DND-41 (cell line): ENCODE data around the gene DOK6.

ENCODE experiments used
- ATAC-seq: fragments of 200-7000 bp; cut with Tn5 transposase; 3 replicates; pipeline ENCODE4 v1.9.1; 2021; ENCODE audit warnings: low read depth; ENCODE audit not compliant: insufficient read depth
- DNase-seq: peaks from one replicate; pipeline ENCODE4 v3.0.0-alpha.2; 2020
- H2AFZ ChIP-seq: 2 replicates; pipeline ENCODE4 v1.6.0; 2012; ENCODE audit warnings: low read depth, low read length
- H3K27ac ChIP-seq: 2 replicates; pipeline ENCODE4 v1.5.1; 2012; ENCODE audit warnings: low read length, inconsistent platforms
- H3K27me3 ChIP-seq: fragments of 200-600 bp; sonication (generic); 2 replicates; pipeline ENCODE4 v1.6.0; 2012; ENCODE audit warnings: low read length, mild to moderate bottlenecking, inconsistent platforms; ENCODE audit not compliant: insufficient read depth, poor library complexity
- H3K36me3 ChIP-seq: 2 replicates; pipeline ENCODE4 v1.5.1; 2012; ENCODE audit warnings: low read length, inconsistent platforms; ENCODE audit not compliant: insufficient read depth
- H3K4me1 ChIP-seq: 2 replicates; pipeline ENCODE4 v1.5.1; 2012; ENCODE audit warnings: mild to moderate bottlenecking, low read length; ENCODE audit not compliant: insufficient read depth
- H3K4me2 ChIP-seq: 2 replicates; pipeline ENCODE4 v1.6.0; 2012; ENCODE audit warnings: mild to moderate bottlenecking, moderate library complexity, low read length, inconsistent platforms; ENCODE audit not compliant: insufficient read depth
- H3K4me3 ChIP-seq, 2 experiments: fragments of 200-600 bp in 1 of 2; shearing (Covaris generic) in 1 of 2; 2 replicates each; pipeline ENCODE4 v1.5.1; 2012 to 2016; ENCODE audit warnings: inconsistent platforms in 2 of 2, low read length in 2 of 2, mild to moderate bottlenecking in 2 of 2, low read depth in 1 of 2, moderate library complexity in 1 of 2
- H3K79me2 ChIP-seq: 2 replicates; pipeline ENCODE4 v1.6.0; 2012; ENCODE audit warnings: low read length, inconsistent platforms; ENCODE audit not compliant: insufficient read depth
- H3K9ac ChIP-seq: 2 replicates; pipeline ENCODE4 v1.6.0; 2012; ENCODE audit warnings: low read depth, mild to moderate bottlenecking, inconsistent platforms, low read length, moderate library complexity
- H3K9me3 ChIP-seq: 2 replicates; pipeline ENCODE4 v1.5.1; 2012; ENCODE audit warnings: low read length, moderate library complexity, mild to moderate bottlenecking, inconsistent platforms; ENCODE audit not compliant: insufficient read depth, severe bottlenecking
- H4K20me1 ChIP-seq: 2 replicates; pipeline ENCODE4 v1.6.0; 2012; ENCODE audit warnings: low read length; ENCODE audit not compliant: insufficient read depth
- CTCF ChIP-seq: IDR thresholded peaks from 2 replicates; pipeline ENCODE4 v1.5.1; 2012; ENCODE audit warnings: borderline replicate concordance, low read length, moderate library complexity, mild to moderate bottlenecking; ENCODE audit not compliant: poor library complexity, severe bottlenecking; ENCODE audit errors: extremely low read depth
- EZH2 ChIP-seq: IDR thresholded peaks from 3 replicates; pipeline ENCODE4 v1.6.1; 2012; ENCODE audit warnings: borderline replicate concordance, low read depth, mild to moderate bottlenecking, moderate library complexity, low read length, inconsistent platforms; ENCODE audit not compliant: severe bottlenecking

The DOK6 gene

GRCh38 chr18:69528435-69528834 lies 127.7 kb downstream of the DOK6 start:
- Histone ChIP-seq H3K9me3 (no peaks in the 10 kb centered on the region), H4K20me1 (no peaks in the 10 kb centered on the region), H3K79me2 (no peaks in the 10 kb centered on the region), H3K36me3 (no peaks in the 10 kb centered on the region), H3K4me1 (no peaks in the 10 kb centered on the region), H3K27ac (no peak overlapping the region), H3K4me2 (no peak overlapping the region), H2AFZ (no peak overlapping the region), H3K27me3 (no peaks in the 10 kb centered on the region), H3K4me3 (no peak overlapping the region), H3K9ac (no peak overlapping the region)
- ATAC-seq (no peak), DNase-seq (no peak)
- no peak for TF ChIP-seq EZH2

- Histone ChIP-seq H3K9ac (no peak overlapping the region), H4K20me1 (no peaks in the 10 kb centered on the region), H3K36me3 (no peaks in the 10 kb centered on the region), H3K4me1 (no peaks in the 10 kb centered on the region), H3K9me3 (no peaks in the 10 kb centered on the region), H3K4me2 (no peak overlapping the region), H3K4me3 (no peak overlapping the region), H3K27me3 (no peaks in the 10 kb centered on the region), H2AFZ (no peak overlapping the region), H3K27ac (no peak overlapping the region), H3K79me2 (no peaks in the 10 kb centered on the region)
- TF ChIP-seq EZH2: no peak
- TF ChIP-seq CTCF: no peak
- DNase-seq (no peak), ATAC-seq (no peak)
Measured at GRCh38 chr18:69529151-69529550, 128.5 kb downstream of the DOK6 start.

- H2AFZ ChIP-seq: no peak overlapping the region
- H3K79me2 ChIP-seq: no peaks in the 10 kb centered on the region
- no peaks in the 10 kb centered on the region for H3K36me3 ChIP-seq
- no peak overlapping the region for H3K9ac ChIP-seq
- DNase-seq: no peak
- H3K4me1 ChIP-seq: no peaks in the 10 kb centered on the region
- TF ChIP-seq EZH2 (no peak), CTCF (no peak)
- ATAC-seq: no peak
- no peak overlapping the region for H3K27ac ChIP-seq
- no peaks in the 10 kb centered on the region for H3K27me3 ChIP-seq
- H4K20me1 ChIP-seq: no peaks in the 10 kb centered on the region
- H3K4me2 ChIP-seq: no peak overlapping the region
- no peak overlapping the region for H3K4me3 ChIP-seq
- no peaks in the 10 kb centered on the region for H3K9me3 ChIP-seq
Measured at GRCh38 chr18:69531973-69532372, 131.3 kb downstream of the DOK6 start.

GRCh38 chr18:69537183-69537582 lies 136.5 kb downstream of the DOK6 start:
- H3K4me2 ChIP-seq: no peak overlapping the region
- H3K79me2 ChIP-seq: no peaks in the 10 kb centered on the region
- no peak overlapping the region for H2AFZ ChIP-seq
- H3K4me3 ChIP-seq: no peak overlapping the region
- no peak for TF ChIP-seq EZH2
- no peak for TF ChIP-seq CTCF
- no peak overlapping the region for H3K9ac ChIP-seq
- DNase-seq (no peak), ATAC-seq (no peak)
- H3K9me3 ChIP-seq: no peaks in the 10 kb centered on the region
- no peak overlapping the region for H3K27ac ChIP-seq
- H4K20me1 ChIP-seq: no peaks in the 10 kb centered on the region
- H3K4me1 ChIP-seq: no peaks in the 10 kb centered on the region
- H3K27me3 ChIP-seq: no peaks in the 10 kb centered on the region
- H3K36me3 ChIP-seq: no peaks in the 10 kb centered on the region
